RWPE2 (cell line): Measurements from ENCODE around the gene SKP1.

Experiments used
- ATAC-seq: fragments of 200-7000 bp; cut with Tn5 transposase; 3 replicates; pipeline ENCODE4 v1.9.1; 2021; ENCODE audit warnings: low read depth
- DNase-seq: peaks from one replicate; pipeline ENCODE4 v3.0.0-alpha.2; 2020; ENCODE audit warnings: low spot score
- H3K27ac ChIP-seq: fragments of 450-650 bp; 2 replicates; pipeline ENCODE4 v1.5.1; 2017; ENCODE audit warnings: mild to moderate bottlenecking; ENCODE audit not compliant: poor library complexity, severe bottlenecking
- H3K27me3 ChIP-seq: fragments of 250-450 bp; sonication (Bioruptor Pico); 2 replicates; pipeline ENCODE4 v1.5.1; 2021; ENCODE audit warnings: mild to moderate bottlenecking, moderate library complexity; ENCODE audit not compliant: insufficient read depth, poor library complexity, severe bottlenecking
- H3K36me3 ChIP-seq: fragments of 250-450 bp; sonication (Bioruptor Pico); 2 replicates; pipeline ENCODE4 v1.5.1; 2020; ENCODE audit warnings: low read depth, mild to moderate bottlenecking, moderate library complexity
- H3K4me1 ChIP-seq: fragments of 250-450 bp; sonication (Bioruptor Pico); 2 replicates; pipeline ENCODE4 v1.5.1; 2021; ENCODE audit warnings: mild to moderate bottlenecking, moderate library complexity; ENCODE audit not compliant: insufficient read depth, poor library complexity, severe bottlenecking
- H3K4me3 ChIP-seq: fragments of 250-450 bp; sonication (Bioruptor Pico); 2 replicates; pipeline ENCODE4 v1.5.1; 2021; ENCODE audit warnings: mild to moderate bottlenecking, moderate library complexity; ENCODE audit not compliant: severe bottlenecking
- H3K9me3 ChIP-seq: fragments of 250-450 bp; sonication (Bioruptor Pico); 2 replicates; pipeline ENCODE4 v1.5.1; 2021; ENCODE audit warnings: mild to moderate bottlenecking, moderate library complexity; ENCODE audit not compliant: severe bottlenecking
- CTCF ChIP-seq: fragments of 450-650 bp; IDR thresholded peaks from one replicate; pipeline ENCODE4 v1.5.1; 2017; ENCODE audit warnings: mild to moderate bottlenecking, moderate library complexity; ENCODE audit not compliant: poor library complexity, severe bottlenecking

The SKP1 gene

GRCh38 chr5:134136221-134136631 is 40.5 kb downstream of the SKP1 start:
- H3K4me1 ChIP-seq, result peaks cover 14% of the 10 kb centered on the region
- H3K9me3 ChIP-seq, result no peaks in the 10 kb centered on the region
- TF ChIP-seq CTCF, result no peak
- DNase-seq (peak; percentile 42), ATAC-seq (no peak)
- no peak overlapping the region for H3K27ac ChIP-seq
- H3K4me3 ChIP-seq, result no peak overlapping the region
- H3K36me3 ChIP-seq, result peaks cover 21% of the 10 kb centered on the region
- H3K27me3 ChIP-seq, result no peaks in the 10 kb centered on the region

GRCh38 chr5:134135091-134135655 is 41.6 kb downstream of the SKP1 start:
- Histone ChIP-seq H3K4me1 (peaks cover 9% of the 10 kb centered on the region), H3K36me3 (peaks cover 19% of the 10 kb centered on the region), H3K4me3 (no peak overlapping the region), H3K27ac (no peak overlapping the region), H3K27me3 (no peaks in the 10 kb centered on the region), H3K9me3 (no peaks in the 10 kb centered on the region)
- ATAC-seq (no peak), DNase-seq (no peak)
- TF ChIP-seq CTCF, result no peak

- no peak overlapping the region for H3K27ac ChIP-seq
- ATAC-seq, result no peak
- H3K9me3 ChIP-seq, result no peaks in the 10 kb centered on the region
- no peak overlapping the region for H3K4me3 ChIP-seq
- DNase-seq, result no peak
- TF ChIP-seq CTCF, result no peak
- peaks cover 9% of the 10 kb centered on the region for H3K4me1 ChIP-seq
- H3K36me3 ChIP-seq, result peaks cover 12% of the 10 kb centered on the region
- H3K27me3 ChIP-seq, result no peaks in the 10 kb centered on the region
These were observed 42.7 kb downstream of the SKP1 start for GRCh38 chr5:134133995-134134541.

GRCh38 chr5:134133188-134133994 is 43.4 kb downstream of the SKP1 start:
- Histone ChIP-seq H3K36me3 (peaks cover 12% of the 10 kb centered on the region), H3K4me1 (peaks cover 4% of the 10 kb centered on the region), H3K27me3 (no peaks in the 10 kb centered on the region), H3K4me3 (no peak overlapping the region), H3K27ac (no peak overlapping the region), H3K9me3 (no peaks in the 10 kb centered on the region)
- DNase-seq, result peak; percentile 58
- ATAC-seq, result no peak
- no peak for TF ChIP-seq CTCF
